ENCODE measurements around the gene CNIH2. TPM values are rescaled to one million over a fixed set of nuclear protein-coding genes. Genes with fewer than 3 reads are reported as not detected.

The CNIH2 gene
- total and polyA plus RNA-seq, 2 experiments from 2014 or later, result 4.3 to 9.2 TPM

- no peaks in the 10 kb centered on the region; the same call in 1 of the 2 replicates for H4K20me1 ChIP-seq (replicated peaks; ENCODE audit: insufficient read depth)
- Mint-ChIP-seq H3K27me3 (ENCODE audit: insufficient read depth, low read depth, poor library complexity) (peaks cover 11% of the 10 kb centered on the region), H3K9me3 (no peaks in the 10 kb centered on the region), H3K4me3 (no peak overlapping the region), H3K36me3 (ENCODE audit: low read depth) (no peaks in the 10 kb centered on the region; the same call in 1 of the 3 replicates), H3K27ac (no peak overlapping the region), H3K4me1 (peaks cover 2% of the 10 kb centered on the region; the same call in 1 of the 3 replicates)
- no peaks in the 10 kb centered on the region for H3K27me3 ChIP-seq (ENCODE audit: insufficient read depth)
- H3K79me2 ChIP-seq (replicated peaks; ENCODE audit: insufficient read depth), result no peaks in the 10 kb centered on the region
- ATAC-seq (no peak), DNase-seq (ENCODE audit: low spot score) (no peak)
- no peak overlapping the region for H3K27ac ChIP-seq (ENCODE audit: low read depth)
- no peak overlapping the region for H3K4me3 ChIP-seq
- no peaks in the 10 kb centered on the region for H3K36me3 ChIP-seq (ENCODE audit: insufficient read depth)
- no peak overlapping the region for H3K4me2 ChIP-seq
- no peaks in the 10 kb centered on the region for H3K4me1 ChIP-seq (ENCODE audit: insufficient read depth)
- 0 out of 2 replicates have a peak, but pooled peaks cover 4% of the 10 kb centered on the region for H3F3A ChIP-seq (replicated peaks; ENCODE audit: low read depth)
- TF ChIP-seq ZNF331 (CRISPR knock-in tag; IDR thresholded peaks at IDR 0.05; ENCODE audit: low read depth) (no peak), ETS1 (IDR thresholded peaks at IDR 0.05) (no peak), STAT1 (IDR thresholded peaks at IDR 0.05; ENCODE audit: unreplicated experiment) (no peak), CTCF (conservative IDR thresholded peaks at IDR 0.05; ENCODE audit: low read depth in 2 of 2) (no peak), ZNF462 (CRISPR knock-in tag; IDR thresholded peaks at IDR 0.05) (no peak), JUNB (IDR thresholded peaks at IDR 0.05; ENCODE audit: unreplicated experiment) (no peak), CREB1 (CRISPR knock-in tag; IDR thresholded peaks at IDR 0.05; ENCODE audit: low read depth) (no peak)
- no peaks in the 10 kb centered on the region for H3K9me2 ChIP-seq (ENCODE audit: insufficient read depth)
- H2AFZ ChIP-seq, result no peak overlapping the region
These were observed 37.2 kb upstream of the CNIH2 start for GRCh38 chr11:66240781-66241136.

All from GM23338 (cell line).